EL (cell line): ENCODE data around the gene ALPI.
A peak's percentile ranks its signal among the peaks of the same experiment; 100 is the strongest.
"Not testable (repeated sequence)": the region's sequence is repeated elsewhere in the genome, so short reads cannot be mapped to it uniquely, and the experiment has no call there.

ENCODE experiments used
- DNase-seq: peaks from one replicate; pipeline ENCODE4 v3.0.0-alpha.2; 2016

ALPI gene

GRCh38 chr2:232455426-232456255 lies at the start of gene ALPI:
ALPI (plus strand) TSS chr2:232456153; CDS start chr2:232456200, 47 bp downstream.
- DNase-seq: no peak

- no peak for DNase-seq
These were observed 49.2 kb upstream of the ALPI start, which contains the start of gene ALPG for GRCh38 chr2:232406556-232407310. ALPG (plus strand) TSS chr2:232406844; CDS start chr2:232406895, 51 bp downstream.

- not testable (repeated sequence) for DNase-seq
These were observed 48.4 kb upstream of the ALPI start for GRCh38 chr2:232407428-232408150.

GRCh38 chr2:232408269-232408668 lies 47.7 kb upstream of the ALPI start:
- not testable (repeated sequence) for DNase-seq

GRCh38 chr2:232409617-232410016 lies 46.3 kb upstream of the ALPI start:
- DNase-seq: not testable (repeated sequence)

GRCh38 chr2:232410238-232410900 lies 45.6 kb upstream of the ALPI start:
- DNase-seq: no peak

GRCh38 chr2:232411901-232412629 lies 43.9 kb upstream of the ALPI start:
- no peak for DNase-seq

- DNase-seq: no peak
These were observed 43.0 kb upstream of the ALPI start for GRCh38 chr2:232412986-232413385.

GRCh38 chr2:232415138-232415690 lies 40.7 kb upstream of the ALPI start:
- no peak for DNase-seq

GRCh38 chr2:232415736-232416520 lies 40.0 kb upstream of the ALPI start:
- DNase-seq: no peak

- no peak for DNase-seq
These were observed 39.2 kb upstream of the ALPI start for GRCh38 chr2:232416521-232417470.

GRCh38 chr2:232417489-232417888 lies 38.5 kb upstream of the ALPI start:
- DNase-seq: no peak

- DNase-seq: no peak
These were observed 37.9 kb upstream of the ALPI start for GRCh38 chr2:232418056-232418455.

GRCh38 chr2:232418466-232419244 lies 37.3 kb upstream of the ALPI start:
- peak; percentile 36 for DNase-seq

GRCh38 chr2:232419245-232420072 lies 36.5 kb upstream of the ALPI start:
- no peak for DNase-seq

- no peak for DNase-seq
These were observed 35.9 kb upstream of the ALPI start for GRCh38 chr2:232420073-232420454.

GRCh38 chr2:232420463-232421188 lies 35.3 kb upstream of the ALPI start:
- DNase-seq: no peak
